Activated CD8-positive, alpha-beta T cell treated with anti-CD3 and anti-CD28 coated beads, Interleukin-2, amount 10 ng/mL, durations not matched to agents 7 days and 5 days (primary cell): ENCODE measurements around the gene PRR30. TPM values are rescaled to one million over a fixed set of nuclear protein-coding genes. Genes with fewer than 3 reads are reported as not detected.
A peak's percentile ranks its signal among the peaks of the same experiment; 100 is the strongest.
"Not testable (repeated sequence)": the region's sequence is repeated elsewhere in the genome, so short reads cannot be mapped to it uniquely, and the experiment has no call there.

Experiments used
- ATAC-seq: fragments of 150-1000 bp; cut with Tn5 transposase; one replicate; pipeline ENCODE4 v1.10.0; 2021; ENCODE audit warnings: moderate library complexity
- CTCF ChIA-PET: fragments of 350-600 bp; sonication (Branson Sonifier 250); formaldehyde crosslinking; loops from one replicate; lab custom pipeline; 2021; ENCODE audit warnings: antibody characterized with exemption; lab: Charles Lee
- POLR2A ChIA-PET: fragments of 350-600 bp; sonication (Branson Sonifier 250); formaldehyde crosslinking; loops from one replicate; lab custom pipeline; 2021; ENCODE audit warnings: antibody characterized with exemption; lab: Charles Lee
- DNase-seq: peaks from one replicate; pipeline ENCODE4 v3.0.0-alpha.2; 2020
- H3K27ac Mint-ChIP-seq: one replicate; pipeline ENCODE4 v1.8.0; 2021; ENCODE audit warnings: mild to moderate bottlenecking, mixed read lengths
- H3K27me3 Mint-ChIP-seq: one replicate; pipeline ENCODE4 v1.8.0; 2021; ENCODE audit warnings: low read depth, mixed read lengths
- H3K36me3 Mint-ChIP-seq: one replicate; pipeline ENCODE4 v1.8.0; 2021; ENCODE audit warnings: low read depth, mixed read lengths
- H3K4me1 Mint-ChIP-seq: one replicate; pipeline ENCODE4 v1.8.0; 2021; ENCODE audit warnings: low read depth, mixed read lengths
- H3K4me3 Mint-ChIP-seq: one replicate; pipeline ENCODE4 v1.8.0; 2021; ENCODE audit warnings: mild to moderate bottlenecking, mixed read lengths
- H3K9me3 Mint-ChIP-seq: one replicate; pipeline ENCODE4 v1.8.0; 2022; ENCODE audit warnings: mixed read lengths; ENCODE audit not compliant: insufficient read depth
- total RNA-seq, 2 experiments: library from RNA; stranded (reverse); gene quantifications; one replicate each; pipeline ENCODE4 v1.2.3, GENCODE V29; 2021

PRR30 gene
- total RNA-seq, 2 experiments from 2014 or later: not detected

- H3K27ac Mint-ChIP-seq, H3K36me3 Mint-ChIP-seq, ATAC-seq, H3K9me3 Mint-ChIP-seq, H3K27me3 Mint-ChIP-seq, DNase-seq, H3K4me1 Mint-ChIP-seq, H3K4me3 Mint-ChIP-seq: not testable (repeated sequence)
- ChIA-PET POLR2A (interaction anchor here (0.9 kb wide), 1 partner anchor 18 kb away, joined by 3 read pairs; no protein-coding TSS in a partner anchor), CTCF (interaction anchor here (1.2 to 1.8 kb wide), 2 partner anchors 12 to 23 kb away, joined by 3 to 4 read pairs; partner anchors contain the start of gene KHK)
Measured at GRCh38 chr2:27110603-27111352, 28.4 kb downstream of the PRR30 start.

GRCh38 chr2:27109083-27109482 lies 30.1 kb downstream of the PRR30 start:
- no peak overlapping the region for H3K4me3 Mint-ChIP-seq
- ChIA-PET CTCF (interaction anchor here (0.6 to 2.1 kb wide), 4 partner anchors 12 to 170 kb away, joined by 3 to 9 read pairs (median 4); partner anchors contain the start of gene KHK), POLR2A (no interaction called here)
- no peaks in the 10 kb centered on the region for H3K9me3 Mint-ChIP-seq
- no peak overlapping the region for H3K27ac Mint-ChIP-seq
- peaks cover 9% of the 10 kb centered on the region for H3K27me3 Mint-ChIP-seq
- ATAC-seq: no peak
- no peaks in the 10 kb centered on the region for H3K36me3 Mint-ChIP-seq
- H3K4me1 Mint-ChIP-seq: peaks cover 2% of the 10 kb centered on the region
- DNase-seq: no peak

- no peak overlapping the region for H3K27ac Mint-ChIP-seq
- peaks cover 9% of the 10 kb centered on the region for H3K27me3 Mint-ChIP-seq
- POLR2A ChIA-PET: no interaction called here
- no peak overlapping the region for H3K4me3 Mint-ChIP-seq
- peaks cover 2% of the 10 kb centered on the region for H3K4me1 Mint-ChIP-seq
- H3K36me3 Mint-ChIP-seq: no peaks in the 10 kb centered on the region
- no peaks in the 10 kb centered on the region for H3K9me3 Mint-ChIP-seq
- ATAC-seq: no peak
- no peak for DNase-seq
- CTCF ChIA-PET: interaction anchor here (0.7 to 2.1 kb wide), 2 partner anchors 11 to 171 kb away, joined by 3 to 9 read pairs; no protein-coding TSS in a partner anchor
Measured at GRCh38 chr2:27108221-27108620, 31.0 kb downstream of the PRR30 start.

- peaks cover 7% of the 10 kb centered on the region for H3K27me3 Mint-ChIP-seq
- H3K4me1 Mint-ChIP-seq: peaks cover 2% of the 10 kb centered on the region
- no peak for DNase-seq
- ChIA-PET POLR2A (no interaction called here), CTCF (interaction anchor here (0.9 to 2.2 kb wide), 3 partner anchors 8 to 174 kb away, joined by 3 to 8 read pairs (median 3); no protein-coding TSS in a partner anchor)
- H3K36me3 Mint-ChIP-seq: no peaks in the 10 kb centered on the region
- no peak overlapping the region for H3K4me3 Mint-ChIP-seq
- H3K9me3 Mint-ChIP-seq: no peaks in the 10 kb centered on the region
- no peak for ATAC-seq
- H3K27ac Mint-ChIP-seq: no peak overlapping the region
Measured at GRCh38 chr2:27105981-27106380, 33.2 kb downstream of the PRR30 start.

- DNase-seq: no peak
- H3K4me3 Mint-ChIP-seq: no peak overlapping the region
- no peak for ATAC-seq
- ChIA-PET CTCF (interaction anchor here (0.7 to 3.2 kb wide), 7 partner anchors 9 to 278 kb away, joined by 3 to 14 read pairs (median 4); no protein-coding TSS in a partner anchor), POLR2A (no interaction called here)
- H3K27ac Mint-ChIP-seq: no peak overlapping the region
- no peaks in the 10 kb centered on the region for H3K9me3 Mint-ChIP-seq
- H3K4me1 Mint-ChIP-seq: no peaks in the 10 kb centered on the region
- peaks cover 7% of the 10 kb centered on the region for H3K27me3 Mint-ChIP-seq
- H3K36me3 Mint-ChIP-seq: no peaks in the 10 kb centered on the region
Measured at GRCh38 chr2:27102329-27102728, 36.9 kb downstream of the PRR30 start.

- CTCF ChIA-PET: interaction anchor here (1.0 to 4.1 kb wide), 8 partner anchors 13 to 203 kb away, joined by 3 to 23 read pairs (median 10); partner anchors contain the start of gene KHK
- Mint-ChIP-seq H3K4me1 (peaks cover 14% of the 10 kb centered on the region), H3K36me3 (no peaks in the 10 kb centered on the region), H3K27me3 (peaks cover 3% of the 10 kb centered on the region), H3K9me3 (no peaks in the 10 kb centered on the region), H3K27ac (no peak overlapping the region), H3K4me3 (no peak overlapping the region)
- ATAC-seq: no peak
- DNase-seq: no peak
- POLR2A ChIA-PET: no interaction called here
Measured at GRCh38 chr2:27100036-27100435, 39.2 kb downstream of the PRR30 start.

GRCh38 chr2:27099334-27099955 lies 39.8 kb downstream of the PRR30 start:
- Mint-ChIP-seq H3K9me3 (no peaks in the 10 kb centered on the region), H3K27me3 (peaks cover 3% of the 10 kb centered on the region), H3K4me3 (no peak overlapping the region), H3K4me1 (peaks cover 14% of the 10 kb centered on the region), H3K36me3 (no peaks in the 10 kb centered on the region), H3K27ac (no peak overlapping the region)
- POLR2A ChIA-PET: interaction anchor here (0.6 kb wide), 1 partner anchor 27 kb away, joined by 3 read pairs; no protein-coding TSS in a partner anchor
- CTCF ChIA-PET: interaction anchor here (0.8 to 4.1 kb wide), 9 partner anchors 11 to 204 kb away, joined by 3 to 23 read pairs (median 4); partner anchors contain the start of genes KHK and TMEM214
- ATAC-seq (no peak), DNase-seq (no peak)

- DNase-seq (no peak), ATAC-seq (no peak)
- POLR2A ChIA-PET: interaction anchor here (1.4 kb wide), 1 partner anchor 46 kb away, joined by 3 read pairs; the partner anchor contains the start of gene AGBL5
- CTCF ChIA-PET: interaction anchor here (0.7 to 4.1 kb wide), 15 partner anchors 9 to 206 kb away, joined by 3 to 26 read pairs (median 4); partner anchors contain the start of genes AGBL5, KHK, PREB and TRIM54
- H3K27me3 Mint-ChIP-seq: no peaks in the 10 kb centered on the region
- H3K4me1 Mint-ChIP-seq: peaks cover 14% of the 10 kb centered on the region
- no peak overlapping the region for H3K4me3 Mint-ChIP-seq
- no peak overlapping the region for H3K27ac Mint-ChIP-seq
- H3K36me3 Mint-ChIP-seq: no peaks in the 10 kb centered on the region
- no peaks in the 10 kb centered on the region for H3K9me3 Mint-ChIP-seq
Measured at GRCh38 chr2:27097341-27097740, 41.9 kb downstream of the PRR30 start.

- Mint-ChIP-seq H3K27ac (no peak overlapping the region), H3K4me1 (peaks cover 14% of the 10 kb centered on the region), H3K27me3 (no peaks in the 10 kb centered on the region), H3K9me3 (no peaks in the 10 kb centered on the region), H3K4me3 (no peak overlapping the region), H3K36me3 (no peaks in the 10 kb centered on the region)
- ATAC-seq: no peak
- ChIA-PET CTCF (interaction anchor here (0.7 to 4.1 kb wide), 15 partner anchors 9 to 587 kb away, joined by 3 to 26 read pairs (median 3); partner anchors contain the start of genes AGBL5, PREB and TRIM54), POLR2A (interaction anchor here (0.8 to 1.4 kb wide), 2 partner anchors 46 to 115 kb away, joined by 3 read pairs; partner anchors contain the start of genes AGBL5, ATRAID and SLC5A6)
- no peak for DNase-seq
Measured at GRCh38 chr2:27096748-27097297, 42.4 kb downstream of the PRR30 start.

GRCh38 chr2:27095745-27096651 lies 43.2 kb downstream of the PRR30 start:
- Mint-ChIP-seq H3K4me1 (peaks cover 14% of the 10 kb centered on the region), H3K27ac (peak overlapping the region; percentile 60), H3K36me3 (no peaks in the 10 kb centered on the region), H3K4me3 (peak overlapping the region; percentile 29), H3K27me3 (no peaks in the 10 kb centered on the region), H3K9me3 (no peaks in the 10 kb centered on the region)
- DNase-seq (peak; percentile 61), ATAC-seq (peak; percentile 76)
- POLR2A ChIA-PET: interaction anchor here (0.8 kb wide), 1 partner anchor 116 kb away, joined by 3 read pairs; the partner anchor contains the start of genes ATRAID and SLC5A6
- CTCF ChIA-PET: interaction anchor here (0.8 to 4.1 kb wide), 11 partner anchors 9 to 588 kb away, joined by 3 to 26 read pairs (median 3); partner anchors contain the start of genes PREB and TMEM214
